VCaP (cell line): ENCODE measurements around the gene TBCC.

ENCODE experiments used
- H3K27ac ChIP-seq: fragments of 450-650 bp; 2 replicates; pipeline ENCODE4 v1.5.1; 2017
- TF ChIP-seq, protein P1 (sequence below): fragments of 450-650 bp; conservative IDR thresholded peaks from 2 replicates; pipeline ENCODE4 v1.5.1; 2017; ENCODE audit warnings: mild to moderate bottlenecking, moderate library complexity

The TBCC gene

DNA sequence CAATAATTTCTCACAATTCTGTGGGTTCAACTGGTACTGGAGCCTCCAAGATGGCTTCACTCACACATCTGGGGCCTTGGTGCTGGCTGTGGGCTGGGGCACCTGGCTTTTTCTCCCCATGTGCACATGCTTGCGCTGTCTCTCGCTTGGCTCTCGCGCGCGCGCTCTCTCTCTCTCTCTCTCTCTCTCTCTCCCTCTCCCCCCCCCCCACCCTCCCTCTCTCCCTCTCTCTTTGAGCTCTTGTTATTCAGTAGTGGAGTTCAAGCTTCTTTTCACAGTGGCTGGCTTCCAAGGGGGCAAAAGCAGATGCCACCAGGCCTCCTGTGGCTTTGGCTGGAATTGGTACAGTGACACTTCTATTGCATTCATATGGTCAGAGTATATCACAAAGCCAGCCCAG is 10.8 kb upstream of the TBCC start:
- H3K27ac ChIP-seq, result no peak overlapping the region
- TF ChIP-seq, protein P1, sequence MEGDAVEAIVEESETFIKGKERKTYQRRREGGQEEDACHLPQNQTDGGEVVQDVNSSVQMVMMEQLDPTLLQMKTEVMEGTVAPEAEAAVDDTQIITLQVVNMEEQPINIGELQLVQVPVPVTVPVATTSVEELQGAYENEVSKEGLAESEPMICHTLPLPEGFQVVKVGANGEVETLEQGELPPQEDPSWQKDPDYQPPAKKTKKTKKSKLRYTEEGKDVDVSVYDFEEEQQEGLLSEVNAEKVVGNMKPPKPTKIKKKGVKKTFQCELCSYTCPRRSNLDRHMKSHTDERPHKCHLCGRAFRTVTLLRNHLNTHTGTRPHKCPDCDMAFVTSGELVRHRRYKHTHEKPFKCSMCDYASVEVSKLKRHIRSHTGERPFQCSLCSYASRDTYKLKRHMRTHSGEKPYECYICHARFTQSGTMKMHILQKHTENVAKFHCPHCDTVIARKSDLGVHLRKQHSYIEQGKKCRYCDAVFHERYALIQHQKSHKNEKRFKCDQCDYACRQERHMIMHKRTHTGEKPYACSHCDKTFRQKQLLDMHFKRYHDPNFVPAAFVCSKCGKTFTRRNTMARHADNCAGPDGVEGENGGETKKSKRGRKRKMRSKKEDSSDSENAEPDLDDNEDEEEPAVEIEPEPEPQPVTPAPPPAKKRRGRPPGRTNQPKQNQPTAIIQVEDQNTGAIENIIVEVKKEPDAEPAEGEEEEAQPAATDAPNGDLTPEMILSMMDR, result no peak

DNA sequence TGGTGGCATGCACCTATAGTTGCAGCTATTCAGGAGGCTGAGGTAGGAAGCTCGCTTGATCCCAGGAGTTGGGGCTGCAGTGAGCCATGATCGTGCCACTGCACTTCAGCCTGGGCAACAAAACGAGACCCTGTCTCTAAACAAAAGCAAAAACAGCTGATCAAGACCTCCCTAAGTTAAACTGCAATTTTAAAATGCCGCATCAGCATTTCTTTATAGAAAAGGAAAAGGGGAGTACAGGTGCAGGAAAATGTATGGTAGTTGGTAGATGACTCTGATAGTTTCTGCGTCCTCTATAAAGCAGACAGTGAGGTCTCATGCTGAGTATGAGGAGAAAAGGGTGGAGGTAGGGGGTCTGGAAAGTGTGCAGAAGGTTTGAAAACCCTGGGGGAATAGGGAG is 8.9 kb upstream of the TBCC start:
- TF ChIP-seq, protein P1, result no peak
- H3K27ac ChIP-seq, result no peak overlapping the region

DNA sequence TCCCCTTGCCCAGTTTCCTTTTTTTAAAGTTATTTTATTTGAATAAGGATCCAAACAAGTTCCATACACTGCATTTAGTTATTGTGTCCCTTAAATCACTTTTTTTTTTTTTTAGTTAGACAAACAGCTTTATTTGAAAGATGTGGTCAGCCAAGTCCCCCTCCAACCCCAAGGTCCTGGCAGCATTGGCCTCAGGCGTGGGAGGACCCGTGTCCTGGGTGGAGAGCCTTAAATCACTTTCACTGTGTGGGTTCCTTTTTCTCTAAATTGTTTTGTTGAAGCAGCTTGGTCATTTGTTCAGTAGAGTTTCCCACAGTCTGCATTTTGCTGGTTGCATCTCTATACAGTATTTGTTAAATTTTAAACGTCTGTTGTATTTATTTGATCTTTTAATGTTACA is 5.2 kb upstream of the TBCC start:
- H3K27ac ChIP-seq, result no peak overlapping the region
- TF ChIP-seq, protein P1, result no peak

DNA sequence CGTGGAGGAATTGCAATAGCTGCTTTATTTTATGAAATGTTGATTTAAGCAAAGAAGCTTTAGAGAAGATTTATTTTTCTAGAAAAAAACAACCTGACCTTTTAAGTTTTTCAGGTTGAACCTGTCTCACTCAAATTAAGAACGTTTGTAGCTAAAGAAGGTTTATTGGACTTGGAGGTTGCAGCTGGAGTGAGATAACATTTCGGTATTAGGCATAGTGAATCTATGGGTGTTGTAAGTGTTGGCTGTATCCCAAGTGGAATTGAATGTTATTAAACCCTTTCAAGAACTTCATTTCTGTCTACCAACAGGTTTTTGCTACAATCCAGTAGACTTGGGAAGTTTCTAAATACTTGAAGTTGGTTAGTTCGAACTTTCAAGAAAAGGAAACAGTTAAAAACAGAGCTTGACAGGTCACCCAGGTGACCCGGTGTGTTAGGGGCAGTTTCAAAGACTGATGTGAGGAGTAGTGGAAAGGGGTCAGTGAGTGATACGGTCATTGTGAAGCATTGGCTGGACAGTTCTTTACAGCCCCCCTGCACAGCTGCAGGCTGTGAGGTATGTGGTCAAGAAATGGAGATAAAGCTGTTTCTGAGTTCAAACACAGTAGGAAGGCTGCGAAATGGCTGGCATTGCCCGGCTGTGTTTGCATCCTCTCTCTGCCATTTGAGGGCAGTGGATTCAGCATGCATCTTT is 2.4 kb upstream of the TBCC start:
- H3K27ac ChIP-seq, result peak overlapping the region; percentile 91

DNA sequence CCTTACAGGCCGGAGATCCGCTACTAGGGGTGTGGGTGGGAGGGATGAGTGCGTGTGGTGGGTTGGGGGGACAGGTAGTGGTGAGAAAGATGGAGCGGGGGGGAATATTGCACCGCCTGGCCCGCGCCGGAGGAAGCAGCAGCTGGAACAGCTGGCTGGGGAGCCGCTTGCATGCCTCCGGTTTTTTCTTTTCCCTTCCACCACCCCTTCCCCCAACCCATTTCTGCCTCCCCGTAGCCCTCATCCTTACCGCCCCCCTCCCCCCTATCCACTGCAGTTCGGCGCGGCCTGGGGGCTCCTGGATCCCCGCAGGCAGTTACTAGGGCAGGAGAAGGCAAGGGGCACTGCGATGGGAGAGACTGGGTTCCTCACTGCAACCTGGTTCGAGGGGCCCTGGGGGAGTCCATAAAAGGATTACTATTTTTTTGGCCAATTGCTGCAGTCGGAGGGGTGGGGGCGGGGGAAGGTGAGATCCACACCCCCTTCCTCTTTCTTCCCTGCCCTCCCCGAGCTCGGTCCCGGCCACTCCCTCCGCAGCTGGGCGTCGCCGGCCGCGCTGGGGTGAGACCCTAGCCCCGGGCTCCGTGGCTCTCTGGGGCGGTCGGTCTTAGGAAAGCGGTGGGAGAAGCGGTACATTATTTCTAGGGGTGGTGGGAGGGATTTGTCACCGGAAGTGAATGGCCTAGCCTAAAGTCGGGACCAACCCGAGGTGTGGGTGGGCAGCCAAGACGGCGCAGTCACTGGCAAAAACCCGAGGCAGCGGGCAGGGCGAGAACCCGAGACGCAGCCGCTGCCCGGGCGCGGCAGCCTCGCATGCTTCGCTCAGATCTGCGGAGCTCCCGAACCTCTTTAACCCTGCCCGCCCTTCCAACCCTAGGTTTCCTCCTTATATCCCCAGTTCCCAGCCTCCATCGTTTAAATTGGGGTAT is 824 bp upstream of the TBCC start:
- peak overlapping the region; percentile 91 for H3K27ac ChIP-seq
- TF ChIP-seq, protein P1, result no peak

More for the DNA sequence above, 2.4 kb upstream of the TBCC start:
- TF ChIP-seq, protein P1, result no peak

DNA sequence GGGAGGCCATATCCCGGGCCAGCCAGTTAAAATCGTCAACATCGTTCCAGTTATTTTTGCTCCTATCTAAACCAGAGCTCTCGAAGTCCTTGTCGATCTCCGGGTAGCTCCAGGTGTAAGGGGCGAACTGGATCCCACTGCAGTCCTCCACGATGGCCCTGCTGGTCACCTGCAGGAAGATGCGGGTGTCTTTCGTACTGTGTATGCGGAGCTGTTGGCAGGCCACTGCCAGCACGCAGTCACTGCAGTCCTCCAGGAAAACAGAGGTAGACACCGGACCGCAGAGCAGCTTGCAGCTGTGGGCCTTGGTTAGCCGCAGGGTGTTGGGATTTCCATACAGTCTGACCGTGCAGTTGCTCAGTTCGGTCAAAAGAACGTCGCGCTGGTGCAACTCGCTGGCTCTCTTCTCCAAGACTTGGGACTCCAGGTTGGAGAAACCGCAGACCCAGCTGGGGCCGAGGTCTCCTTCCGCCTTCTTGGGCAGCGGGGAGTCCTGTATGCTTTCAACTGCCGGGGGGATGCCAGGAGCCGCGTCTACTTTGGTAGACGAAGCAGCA is 742 bp downstream of the TBCC start:
- TF ChIP-seq, protein P1, result no peak
- H3K27ac ChIP-seq, result peak overlapping the region; percentile 91

DNA sequence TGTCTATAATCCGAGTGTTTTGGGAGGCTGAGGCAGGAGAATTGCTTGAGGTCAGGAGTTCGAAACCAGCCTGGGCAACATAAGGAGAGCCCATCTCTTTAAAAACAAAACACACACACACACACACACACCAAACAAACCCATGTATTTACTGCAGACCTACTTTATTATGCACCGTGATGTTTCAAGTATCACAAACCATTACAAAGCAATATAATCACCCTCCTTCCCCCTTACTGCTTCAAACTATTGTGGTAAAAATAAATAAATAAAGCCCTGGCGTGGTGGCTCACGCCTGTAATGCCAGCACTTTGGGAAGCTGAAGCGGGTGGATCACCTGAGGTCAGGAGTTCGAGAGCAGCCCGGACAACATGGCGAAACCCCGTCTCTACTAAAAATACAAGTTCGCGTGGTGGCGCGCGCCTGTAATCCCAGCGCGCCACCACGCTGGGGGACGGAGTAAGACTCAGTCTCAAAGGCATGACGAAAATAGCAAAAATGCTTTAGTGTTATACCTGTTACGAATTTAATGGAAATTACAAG is 1.5 kb downstream of the TBCC start:
- TF ChIP-seq, protein P1, result no peak
- no peak overlapping the region for H3K27ac ChIP-seq
